Amniotic stem cell (primary cell): ENCODE data around the gene GRM5.
"Not testable (repeated sequence)": the region's sequence is repeated elsewhere in the genome, so short reads cannot be mapped to it uniquely, and the experiment has no call there.

ENCODE experiments used
- DNase-seq: peaks from one replicate; lab custom pipeline; 2025; lab: John Stamatoyannopoulos, UW

GRM5 gene

DNA sequence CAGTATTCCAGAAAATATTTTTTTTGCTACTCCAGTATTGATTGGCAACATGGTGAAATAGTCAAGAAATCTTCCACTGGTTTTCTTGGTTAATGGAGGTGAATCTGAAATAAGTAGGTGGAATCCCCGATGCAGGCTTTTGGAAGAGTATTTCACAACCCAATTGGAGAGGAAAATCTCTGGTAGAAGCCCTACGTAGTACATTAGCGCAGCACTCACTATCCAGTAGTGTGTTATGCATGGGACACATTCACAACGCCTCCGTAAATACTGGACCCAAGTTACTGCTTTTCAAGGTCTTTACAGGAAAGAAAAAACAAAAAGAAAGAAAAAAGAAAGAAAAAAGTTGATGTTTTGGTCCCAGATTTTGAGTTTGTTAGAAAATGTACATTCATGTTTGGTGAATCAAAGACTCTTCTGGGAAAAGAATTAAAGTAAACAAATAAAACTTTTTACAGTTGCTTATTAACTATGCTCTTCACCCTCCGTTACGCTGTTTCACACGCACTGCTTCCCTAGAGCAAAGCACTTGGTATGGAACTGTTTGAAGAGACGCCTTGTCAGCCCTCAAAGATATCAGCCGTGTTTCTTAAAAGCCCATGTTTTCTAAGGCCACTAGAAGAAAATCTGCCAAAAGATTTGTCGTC, 557.9 kb downstream of the GRM5 start:
- DNase-seq = no peak

DNA sequence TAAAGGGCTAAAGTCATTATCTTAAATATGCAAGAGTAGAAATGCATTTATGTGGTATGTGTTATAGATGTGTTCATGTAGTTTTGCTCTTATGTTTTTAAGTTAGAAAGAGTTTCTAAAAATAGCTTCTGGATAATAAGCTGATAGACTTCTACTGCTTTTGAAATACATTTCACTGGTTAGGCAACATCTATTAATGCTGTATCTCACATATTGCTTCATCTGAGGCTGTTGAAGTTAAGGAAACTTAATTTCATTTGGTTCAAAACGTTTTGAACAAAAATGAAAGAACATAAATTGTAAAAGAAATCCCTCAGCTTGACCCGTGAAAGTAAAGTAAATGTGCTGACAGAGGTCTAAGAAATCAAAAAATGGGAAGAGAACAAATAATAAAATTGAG, 564.2 kb downstream of the GRM5 start:
- DNase-seq = no peak

DNA sequence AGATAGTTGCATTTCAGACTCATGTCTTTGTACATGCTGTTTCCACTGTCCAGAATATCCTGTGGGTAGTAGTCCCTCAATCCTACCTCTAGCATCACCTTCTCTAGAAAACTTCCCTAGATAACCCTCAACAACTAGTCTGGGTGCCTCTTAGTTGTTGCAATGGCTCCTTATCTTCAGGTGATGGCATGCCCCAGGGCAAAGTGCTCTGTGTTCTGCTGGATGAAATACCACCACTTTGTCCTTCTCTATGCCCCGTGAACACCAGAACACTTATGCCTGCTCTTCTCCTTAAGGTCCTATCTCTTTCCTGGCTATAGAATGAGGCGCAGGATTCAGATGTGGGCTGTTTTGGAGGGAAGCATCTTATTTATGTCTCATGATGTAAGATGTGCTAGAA, 569.9 kb downstream of the GRM5 start:
- DNase-seq = no peak

DNA sequence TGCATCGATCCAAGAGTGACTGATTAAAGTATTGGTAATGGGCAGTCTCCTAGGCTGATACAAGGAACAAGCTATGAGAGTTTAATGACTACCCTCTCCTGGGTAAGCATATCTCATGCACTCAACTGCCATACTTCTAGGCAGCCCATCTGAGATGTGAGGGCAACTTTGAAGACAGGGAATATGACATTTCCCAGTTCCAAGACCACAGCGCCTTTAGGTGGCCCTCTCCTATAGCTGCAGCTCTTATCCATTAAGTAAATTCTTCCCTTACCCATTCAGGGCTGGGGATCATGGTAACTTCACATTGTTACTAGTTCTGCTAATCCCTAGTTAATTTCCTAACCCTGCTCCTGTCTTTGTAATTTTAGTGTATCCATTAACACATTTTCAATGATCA, 570.9 kb downstream of the GRM5 start:
- no peak for DNase-seq

DNA sequence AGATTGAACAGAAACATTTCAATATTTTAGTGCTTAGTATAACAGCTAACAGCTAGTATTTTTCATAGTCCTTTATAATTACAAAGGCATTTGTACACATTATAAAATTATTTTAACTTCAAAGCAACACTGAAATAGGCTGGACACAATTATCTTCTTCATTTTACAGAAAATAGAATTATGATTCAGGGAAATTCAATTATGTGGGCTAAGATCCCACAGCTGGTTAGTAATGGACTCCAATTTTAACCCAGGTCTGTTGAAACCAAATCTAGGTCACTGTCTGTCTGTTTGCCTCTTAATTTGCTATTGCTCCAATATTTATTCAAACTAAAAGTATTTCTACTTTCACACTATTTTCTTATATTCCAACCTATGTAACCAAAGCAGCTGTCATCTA, 574.1 kb downstream of the GRM5 start:
- no peak for DNase-seq

DNA sequence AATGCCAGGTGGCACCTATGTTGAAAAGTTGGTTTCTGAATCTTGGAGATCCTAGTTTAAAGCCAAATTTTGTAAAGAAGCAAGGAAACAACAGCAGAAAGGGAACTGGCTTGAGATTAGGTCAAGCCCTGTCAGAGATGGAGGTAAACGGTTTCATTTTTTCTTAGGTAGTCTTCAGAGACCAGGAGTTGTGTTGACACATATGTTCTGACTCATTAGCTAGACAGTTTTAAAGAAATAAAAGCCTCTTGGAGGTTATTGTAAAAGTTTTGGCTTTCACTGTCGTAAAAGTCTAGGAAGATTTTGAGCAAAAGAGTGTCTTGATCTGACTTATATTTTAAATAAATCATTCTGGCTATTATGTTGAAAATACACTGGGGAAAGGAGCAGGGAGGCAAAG, 576.8 kb downstream of the GRM5 start:
- DNase-seq = no peak

DNA sequence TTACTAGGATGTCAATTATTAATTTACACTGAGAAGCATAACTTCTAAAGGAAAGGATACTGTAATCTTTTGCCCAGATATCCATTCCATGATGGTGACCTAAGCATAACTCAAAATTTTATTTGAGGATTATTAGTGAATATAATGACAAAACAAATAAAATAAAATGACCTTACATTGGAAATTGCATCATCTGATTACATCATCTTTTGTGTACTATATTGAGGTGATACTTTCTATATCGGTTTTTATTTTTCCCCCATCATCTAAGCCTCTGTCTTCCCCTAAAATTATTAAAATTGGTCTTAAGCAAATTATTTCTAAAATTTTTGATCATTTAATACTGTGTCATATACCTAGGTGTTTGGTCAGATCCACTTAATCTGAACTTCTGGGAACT, 578.1 kb downstream of the GRM5 start:
- no peak for DNase-seq

DNA sequence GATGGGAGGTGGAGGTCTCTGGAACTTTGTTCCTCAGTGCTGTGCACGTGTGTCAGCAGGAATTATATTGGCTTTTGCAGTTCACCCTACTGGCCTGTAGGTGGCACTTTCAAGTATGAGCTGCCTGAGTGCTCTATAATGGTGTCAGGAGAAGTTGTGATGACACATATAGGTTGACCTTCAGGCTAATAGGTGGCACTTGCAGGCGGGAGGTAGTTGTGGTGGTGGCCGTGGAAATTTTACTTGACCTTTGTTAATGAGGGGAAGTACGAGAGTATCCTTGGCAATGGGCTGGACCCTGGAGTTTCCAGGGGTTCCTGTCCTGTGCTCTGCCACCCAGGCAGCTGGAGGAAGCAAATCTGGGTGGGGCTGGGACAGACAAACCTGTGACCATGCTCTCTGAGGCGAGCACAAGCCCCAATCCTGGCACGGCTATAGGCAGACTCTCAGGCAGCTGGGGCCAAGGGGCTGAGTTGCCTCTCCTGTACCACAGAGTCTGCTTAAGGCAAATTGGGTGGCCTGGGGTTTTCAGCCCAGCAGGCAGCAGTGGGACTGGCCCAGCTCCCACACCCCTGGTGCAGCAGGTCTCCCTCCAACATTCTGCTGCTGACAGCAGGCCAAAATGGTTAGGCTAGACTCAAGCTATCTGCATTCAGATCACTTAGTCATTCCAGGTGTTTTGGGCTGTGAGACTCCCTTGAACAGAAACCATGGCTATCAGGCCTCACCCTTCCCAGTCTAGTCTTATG, 580.7 kb downstream of the GRM5 start:
- DNase-seq = no peak

DNA sequence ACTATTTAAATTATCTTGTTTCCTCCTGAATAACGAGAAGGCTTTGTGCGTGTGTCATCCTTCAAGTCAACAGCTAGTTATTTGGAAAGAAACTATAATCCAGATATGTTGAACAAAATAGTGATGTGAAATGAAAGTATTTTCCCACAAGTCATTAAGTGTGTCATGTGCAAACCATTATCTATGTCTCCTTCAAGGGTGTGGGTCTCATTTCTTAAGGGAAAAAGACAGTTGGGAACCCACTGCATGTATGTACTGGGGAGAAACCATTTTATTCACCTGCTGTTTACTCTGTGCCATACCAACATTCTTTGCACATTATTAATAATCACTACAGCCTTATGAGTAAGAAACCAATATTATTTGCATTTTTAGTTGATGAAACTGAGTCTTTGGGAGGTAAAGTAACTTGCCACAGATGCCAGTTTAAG, 582.9 kb downstream of the GRM5 start:
- no peak for DNase-seq

DNA sequence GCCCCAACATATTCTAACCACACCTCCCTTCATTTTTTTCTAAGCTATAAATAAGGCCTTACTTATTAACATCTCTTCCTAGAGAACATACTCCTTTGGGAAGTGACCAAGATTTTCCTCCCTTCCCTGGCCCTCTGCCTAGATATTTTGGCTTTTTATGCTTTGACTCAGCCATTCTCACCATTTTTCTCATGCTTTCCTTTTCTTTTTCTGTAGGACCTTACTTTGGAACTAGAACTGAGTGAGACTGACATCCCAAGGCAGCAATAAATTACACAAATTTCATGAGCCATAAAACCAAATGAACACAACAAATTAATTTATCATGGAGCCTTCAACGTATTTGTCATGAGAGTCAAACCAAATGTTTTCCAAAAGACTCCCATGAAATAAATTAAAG, 585.6 kb downstream of the GRM5 start:
- peak; percentile 9 for DNase-seq

DNA sequence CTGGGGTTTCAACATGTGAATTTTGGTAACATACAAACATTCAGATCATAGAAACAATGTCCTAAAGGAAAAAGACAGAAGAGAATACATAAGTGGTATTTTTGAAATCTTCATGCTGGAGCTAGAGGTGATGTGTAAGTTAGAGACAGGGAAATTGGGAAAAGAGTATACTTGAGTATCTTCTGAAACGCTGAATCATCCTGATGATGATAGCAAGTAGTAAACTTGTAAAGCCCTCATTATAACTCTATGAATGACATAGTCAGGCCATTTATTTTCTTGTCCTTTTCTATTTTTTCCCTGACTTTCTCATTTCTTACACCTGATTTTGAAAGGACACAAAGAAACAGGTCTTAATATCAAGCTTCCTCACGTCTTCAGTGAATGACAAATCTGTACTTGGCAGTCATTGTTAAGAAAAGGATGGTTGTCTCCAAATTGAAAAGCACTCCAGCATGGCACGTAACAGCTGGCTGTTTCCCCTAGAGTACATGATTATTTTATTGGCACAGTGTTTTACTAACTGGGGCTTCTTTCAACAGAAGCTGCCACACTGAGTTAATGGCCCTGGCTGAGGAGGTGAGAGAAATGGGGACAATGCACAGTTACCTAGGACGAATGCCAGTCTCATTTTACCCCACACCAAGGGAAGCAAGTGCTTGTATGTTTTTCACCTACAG, 587.5 kb downstream of the GRM5 start:
- DNase-seq = no peak

DNA sequence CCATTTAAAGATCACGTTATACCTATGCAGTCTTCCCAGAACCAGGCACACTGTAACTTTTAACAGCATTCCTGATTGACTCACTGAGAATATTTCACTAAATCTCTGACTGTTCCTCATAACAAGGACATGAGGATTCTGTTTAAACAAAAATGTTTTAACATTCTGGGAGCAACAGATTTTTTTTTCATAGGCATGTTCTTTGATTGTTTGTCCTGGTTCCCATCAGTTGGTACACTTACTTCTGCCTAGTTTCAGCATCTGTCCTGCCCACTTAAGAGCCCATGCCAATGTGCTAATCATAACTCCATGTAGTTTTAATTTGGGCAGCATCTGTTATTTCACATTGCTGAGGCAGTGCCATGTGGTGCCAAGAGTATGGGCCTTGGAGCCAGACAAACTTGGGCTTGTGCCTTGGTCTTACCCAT, 589.8 kb downstream of the GRM5 start:
- no peak for DNase-seq

DNA sequence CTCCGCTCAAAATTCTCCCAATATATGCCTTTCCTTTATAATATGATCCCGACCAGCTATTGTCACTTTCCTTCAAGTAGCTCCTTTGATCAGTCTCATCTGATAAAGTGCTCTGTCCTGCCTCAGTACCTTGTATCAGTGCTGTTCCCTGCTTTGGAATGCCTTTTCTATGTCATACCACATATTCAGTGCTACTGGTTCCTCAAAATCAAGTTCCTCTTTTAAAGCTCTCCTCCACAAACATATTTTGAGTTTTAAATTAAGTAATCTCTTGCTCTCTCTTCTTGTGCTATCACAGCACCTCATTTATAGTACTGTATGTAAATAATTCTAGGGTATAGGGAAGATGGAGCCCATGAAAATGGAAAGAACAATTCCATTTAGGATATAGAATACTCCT, 591.1 kb downstream of the GRM5 start:
- DNase-seq = no peak

DNA sequence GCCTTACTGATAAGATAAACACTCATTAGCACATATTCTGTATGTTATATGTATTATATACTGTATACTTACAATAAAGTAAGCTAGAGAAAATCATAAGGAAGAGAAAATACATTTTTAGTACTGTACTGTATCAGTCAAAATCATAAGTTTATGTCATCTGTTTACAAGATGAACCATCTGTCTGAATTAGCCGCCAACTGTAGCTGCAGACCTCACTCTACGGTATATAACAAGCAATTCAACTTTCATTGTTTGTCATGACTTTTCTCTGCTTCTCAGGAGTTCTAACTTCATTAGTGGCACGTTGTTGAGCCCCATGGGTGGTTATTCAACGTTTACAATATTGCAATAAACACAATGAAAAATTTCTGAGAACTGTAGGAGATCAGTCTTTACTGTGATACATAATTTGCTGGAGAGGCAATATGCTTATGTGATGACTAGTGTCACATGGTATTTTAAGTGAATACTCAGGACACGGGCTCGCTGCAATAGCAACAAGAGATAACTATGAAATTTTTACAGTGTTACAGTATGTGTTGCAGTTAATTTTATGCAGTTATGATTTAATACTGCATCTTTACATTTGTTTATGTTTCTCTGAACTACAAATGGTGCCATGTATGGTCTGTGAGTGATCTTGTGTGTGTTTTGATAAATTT, 596.1 kb downstream of the GRM5 start:
- no peak for DNase-seq

DNA sequence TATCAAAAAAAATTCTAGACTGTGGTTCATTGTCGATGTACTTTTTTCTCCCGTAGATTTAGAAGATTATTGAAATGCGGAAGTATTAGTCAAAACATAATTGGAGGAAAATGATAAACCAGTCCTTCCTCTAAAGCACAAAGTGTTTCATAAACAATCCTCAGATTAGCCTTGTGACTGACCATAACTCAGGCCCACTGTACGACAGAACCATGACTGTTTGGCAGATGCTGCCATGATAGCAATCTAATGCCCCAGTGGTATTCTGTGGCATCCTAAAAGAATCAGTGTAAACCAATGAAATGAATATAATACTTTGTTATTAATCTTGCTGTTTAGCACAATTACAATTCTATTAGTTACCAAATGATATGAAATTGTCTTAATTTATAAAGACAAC, 601.3 kb downstream of the GRM5 start:
- no peak for DNase-seq

DNA sequence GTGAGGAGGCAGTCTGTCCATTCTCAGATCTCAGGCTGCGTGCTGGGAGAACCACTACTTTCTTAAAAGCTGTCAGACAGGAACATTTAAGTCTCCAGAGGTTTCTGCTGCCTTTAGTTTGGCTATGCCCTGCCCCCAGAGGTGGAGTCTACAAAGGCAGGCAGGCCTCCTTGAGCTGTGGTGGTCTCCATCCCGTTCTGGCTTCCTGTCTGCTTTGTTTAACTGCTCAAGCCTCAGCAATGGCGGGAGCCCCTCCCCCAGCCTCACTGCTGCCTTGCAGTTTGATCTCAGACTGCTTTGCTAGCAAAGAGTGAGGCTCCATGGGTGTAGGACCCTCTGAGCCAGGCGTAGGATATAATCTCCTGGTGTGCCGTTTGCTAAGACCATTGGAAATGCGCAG, 602.5 kb downstream of the GRM5 start:
- not testable (repeated sequence) for DNase-seq

DNA sequence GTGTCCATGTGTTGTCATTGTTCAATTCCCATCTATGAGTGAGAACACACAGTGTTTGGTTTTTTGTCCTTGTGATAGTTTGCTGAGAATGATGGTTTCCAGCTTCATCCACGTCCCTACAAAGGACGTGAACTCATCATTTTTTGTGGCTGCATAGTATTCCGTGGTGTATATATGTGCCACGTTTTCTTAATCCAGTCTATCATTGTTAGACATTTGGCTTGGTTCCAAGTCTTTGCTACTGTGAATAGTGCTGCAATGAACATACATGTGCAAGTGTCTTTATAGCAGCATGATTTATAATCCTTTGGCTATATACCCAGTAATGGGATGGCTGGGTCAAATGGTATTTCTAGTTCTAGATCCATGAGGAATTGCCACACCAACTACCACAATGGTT, 607.7 kb downstream of the GRM5 start:
- not testable (repeated sequence) for DNase-seq

DNA sequence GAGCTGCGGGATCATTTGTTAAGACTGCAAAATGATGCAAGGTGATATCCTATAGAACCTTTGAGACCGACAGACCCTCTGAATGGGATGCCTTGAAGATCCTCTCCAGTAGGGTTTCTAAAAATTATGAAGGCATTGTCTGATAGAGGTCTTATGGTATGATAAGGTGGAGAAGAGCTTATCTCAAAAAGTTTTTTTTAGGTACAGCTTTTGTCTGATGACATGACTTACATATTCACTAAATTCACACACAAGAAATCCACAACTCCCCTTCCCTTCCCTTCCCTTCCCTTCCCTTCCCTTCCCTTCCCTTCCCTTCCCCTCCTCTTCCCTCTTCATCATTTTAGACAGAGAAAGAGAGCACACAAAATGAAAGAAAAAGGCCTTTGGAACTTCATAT, 609.8 kb downstream of the GRM5 start:
- DNase-seq = no peak

DNA sequence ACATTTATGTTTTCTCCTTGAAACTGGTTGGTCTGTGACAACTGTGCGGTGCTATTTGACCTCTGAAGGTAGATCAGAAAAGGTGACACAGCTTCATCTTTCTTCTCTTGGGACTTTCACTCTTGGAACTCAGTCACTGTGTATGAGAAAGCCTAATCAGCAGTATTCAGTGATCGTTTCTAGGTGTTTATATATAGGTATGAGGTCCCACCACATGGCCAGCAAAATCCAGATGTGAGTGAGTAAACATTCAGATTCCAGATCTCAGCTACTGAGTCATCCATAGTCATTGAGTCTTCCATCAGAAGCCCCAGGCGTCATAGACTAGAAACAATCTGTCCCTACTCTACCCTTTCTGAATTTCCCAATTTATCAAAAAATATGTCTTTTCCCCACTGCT, 610.9 kb downstream of the GRM5 start:
- no peak for DNase-seq
